ENCODE measurements around the gene ZNF74.

GRCh38 chr22:20422271-20423007, 28.5 kb downstream of the ZNF74 start:
- TF ChIP-seq POLR2A (IDR thresholded peaks at IDR 0.05): no peak
- TF ChIP-seq, protein P1, sequence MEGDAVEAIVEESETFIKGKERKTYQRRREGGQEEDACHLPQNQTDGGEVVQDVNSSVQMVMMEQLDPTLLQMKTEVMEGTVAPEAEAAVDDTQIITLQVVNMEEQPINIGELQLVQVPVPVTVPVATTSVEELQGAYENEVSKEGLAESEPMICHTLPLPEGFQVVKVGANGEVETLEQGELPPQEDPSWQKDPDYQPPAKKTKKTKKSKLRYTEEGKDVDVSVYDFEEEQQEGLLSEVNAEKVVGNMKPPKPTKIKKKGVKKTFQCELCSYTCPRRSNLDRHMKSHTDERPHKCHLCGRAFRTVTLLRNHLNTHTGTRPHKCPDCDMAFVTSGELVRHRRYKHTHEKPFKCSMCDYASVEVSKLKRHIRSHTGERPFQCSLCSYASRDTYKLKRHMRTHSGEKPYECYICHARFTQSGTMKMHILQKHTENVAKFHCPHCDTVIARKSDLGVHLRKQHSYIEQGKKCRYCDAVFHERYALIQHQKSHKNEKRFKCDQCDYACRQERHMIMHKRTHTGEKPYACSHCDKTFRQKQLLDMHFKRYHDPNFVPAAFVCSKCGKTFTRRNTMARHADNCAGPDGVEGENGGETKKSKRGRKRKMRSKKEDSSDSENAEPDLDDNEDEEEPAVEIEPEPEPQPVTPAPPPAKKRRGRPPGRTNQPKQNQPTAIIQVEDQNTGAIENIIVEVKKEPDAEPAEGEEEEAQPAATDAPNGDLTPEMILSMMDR (IDR thresholded peaks at IDR 0.05): no peak
